T follicular helper cell (primary cell): Measurements from ENCODE around the gene DDX54.
"Not testable (repeated sequence)": the region's sequence is repeated elsewhere in the genome, so short reads cannot be mapped to it uniquely, and the experiment has no call there.

Source experiments
- DNase-seq: peaks from one replicate; pipeline ENCODE4 v3.0.0-alpha.2; 2020; ENCODE audit warnings: low read depth

The DDX54 gene

GRCh38 chr12:113216027-113216426 is 30.7 kb upstream of the DDX54 start:
- no peak for DNase-seq

GRCh38 chr12:113214895-113215400 is 29.7 kb upstream of the DDX54 start:
- no peak for DNase-seq

- DNase-seq = no peak
These were observed 25.9 kb upstream of the DDX54 start for GRCh38 chr12:113211160-113211559.

- DNase-seq = peak; percentile 41
These were observed 23.0 kb upstream of the DDX54 start for GRCh38 chr12:113208041-113208934.

GRCh38 chr12:113207613-113208040 is 22.3 kb upstream of the DDX54 start:
- DNase-seq = no peak

GRCh38 chr12:113206802-113207201 is 21.5 kb upstream of the DDX54 start:
- not testable (repeated sequence) for DNase-seq

GRCh38 chr12:113204804-113205203 is 19.5 kb upstream of the DDX54 start:
- no peak for DNase-seq

- no peak for DNase-seq
These were observed 18.8 kb upstream of the DDX54 start for GRCh38 chr12:113203852-113204760.

- no peak for DNase-seq
These were observed 17.2 kb upstream of the DDX54 start for GRCh38 chr12:113202300-113203075.

- no peak for DNase-seq
These were observed 16.2 kb upstream of the DDX54 start for GRCh38 chr12:113201187-113202177.

GRCh38 chr12:113200021-113200797 is 14.9 kb upstream of the DDX54 start:
- no peak for DNase-seq

GRCh38 chr12:113198296-113198695 is 13.0 kb upstream of the DDX54 start:
- DNase-seq = no peak

GRCh38 chr12:113197518-113198077 is 12.3 kb upstream of the DDX54 start:
- no peak for DNase-seq

GRCh38 chr12:113196990-113197389 is 11.7 kb upstream of the DDX54 start:
- peak; percentile 32 for DNase-seq

- no peak for DNase-seq
These were observed 11.3 kb upstream of the DDX54 start for GRCh38 chr12:113196582-113196981.

- no peak for DNase-seq
These were observed 10.3 kb upstream of the DDX54 start for GRCh38 chr12:113195598-113195997.

- no peak for DNase-seq
These were observed 9.7 kb upstream of the DDX54 start for GRCh38 chr12:113194971-113195391.

- DNase-seq = no peak
These were observed 5.9 kb upstream of the DDX54 start for GRCh38 chr12:113191227-113191626.

GRCh38 chr12:113190761-113191160 is 5.5 kb upstream of the DDX54 start:
- DNase-seq = no peak
